Measurements from ENCODE around the gene HTR2B.

DNA sequence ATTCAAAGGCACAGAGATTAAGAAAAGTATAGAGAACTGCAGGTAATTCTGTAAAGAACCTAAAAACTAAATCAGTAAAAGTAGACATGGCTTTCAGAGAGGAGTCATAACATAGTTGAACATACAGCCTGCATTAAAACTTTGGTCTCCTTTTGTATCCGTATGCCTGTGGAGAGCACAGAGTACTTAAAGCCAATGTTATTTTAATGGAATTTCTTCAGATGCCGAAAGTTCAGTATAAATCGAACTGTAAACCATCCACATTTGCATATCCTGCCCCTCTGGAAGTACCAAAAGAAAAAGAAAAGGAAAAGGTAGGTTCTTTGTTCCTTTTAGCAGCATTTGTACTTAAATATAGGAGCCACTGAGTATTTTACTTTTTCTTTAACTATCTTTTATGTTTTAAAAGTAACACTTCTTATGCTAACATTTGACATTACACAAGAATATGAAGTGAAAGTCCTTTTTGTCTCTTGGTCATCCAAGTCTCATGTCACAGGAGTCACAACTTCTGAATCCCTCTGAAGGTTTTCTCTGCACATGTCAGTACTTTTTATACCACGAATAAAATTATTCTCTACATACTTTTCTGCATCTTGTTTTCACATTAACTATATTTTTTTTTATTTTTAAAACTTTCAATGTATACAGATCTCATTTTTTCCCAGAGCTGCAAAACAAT, 38.7 kb upstream of the HTR2B start:
- TF ChIP-seq POLR2A (IDR thresholded peaks at IDR 0.05) = no peak
- TF ChIP-seq, protein P1, sequence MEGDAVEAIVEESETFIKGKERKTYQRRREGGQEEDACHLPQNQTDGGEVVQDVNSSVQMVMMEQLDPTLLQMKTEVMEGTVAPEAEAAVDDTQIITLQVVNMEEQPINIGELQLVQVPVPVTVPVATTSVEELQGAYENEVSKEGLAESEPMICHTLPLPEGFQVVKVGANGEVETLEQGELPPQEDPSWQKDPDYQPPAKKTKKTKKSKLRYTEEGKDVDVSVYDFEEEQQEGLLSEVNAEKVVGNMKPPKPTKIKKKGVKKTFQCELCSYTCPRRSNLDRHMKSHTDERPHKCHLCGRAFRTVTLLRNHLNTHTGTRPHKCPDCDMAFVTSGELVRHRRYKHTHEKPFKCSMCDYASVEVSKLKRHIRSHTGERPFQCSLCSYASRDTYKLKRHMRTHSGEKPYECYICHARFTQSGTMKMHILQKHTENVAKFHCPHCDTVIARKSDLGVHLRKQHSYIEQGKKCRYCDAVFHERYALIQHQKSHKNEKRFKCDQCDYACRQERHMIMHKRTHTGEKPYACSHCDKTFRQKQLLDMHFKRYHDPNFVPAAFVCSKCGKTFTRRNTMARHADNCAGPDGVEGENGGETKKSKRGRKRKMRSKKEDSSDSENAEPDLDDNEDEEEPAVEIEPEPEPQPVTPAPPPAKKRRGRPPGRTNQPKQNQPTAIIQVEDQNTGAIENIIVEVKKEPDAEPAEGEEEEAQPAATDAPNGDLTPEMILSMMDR (IDR thresholded peaks at IDR 0.05) = no peak
